Stimulated activated CD8-positive, alpha-beta memory T cell treated with anti-CD3 and anti-CD28 coated beads, Interleukin-15, amount 100 ng/mL, for 1 hour (primary cell): ENCODE results near the gene NECTIN1.

Experiments used
- DNase-seq: peaks from one replicate; pipeline ENCODE4 v3.0.0-alpha.2; 2020; ENCODE audit warnings: low read depth

The NECTIN1 gene

GRCh38 chr11:119729951-119730613 lies 1.1 kb upstream of the NECTIN1 start:
- DNase-seq, result no peak

DNA sequence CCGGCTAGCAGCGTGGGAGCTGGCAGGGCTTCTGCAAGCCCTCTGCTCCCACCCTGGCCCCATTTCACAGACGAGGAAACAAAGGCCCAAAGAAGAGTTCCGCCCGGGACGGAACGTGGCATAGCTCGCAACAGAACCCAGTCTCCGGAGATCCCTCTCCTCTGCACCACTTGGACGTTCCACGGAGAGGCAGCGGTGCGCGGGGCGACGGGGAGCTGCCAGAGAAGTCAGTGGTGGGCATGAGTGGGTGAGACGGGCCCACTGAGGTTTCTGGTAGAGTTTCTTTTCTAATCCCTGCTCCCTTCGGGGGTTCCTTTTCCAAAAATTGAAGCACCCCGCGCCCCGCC lies 554 bp upstream of the NECTIN1 start:
- DNase-seq, result no peak

GRCh38 chr11:119728211-119728626 lies 781 bp downstream of the NECTIN1 start:
- DNase-seq, result no peak

DNA sequence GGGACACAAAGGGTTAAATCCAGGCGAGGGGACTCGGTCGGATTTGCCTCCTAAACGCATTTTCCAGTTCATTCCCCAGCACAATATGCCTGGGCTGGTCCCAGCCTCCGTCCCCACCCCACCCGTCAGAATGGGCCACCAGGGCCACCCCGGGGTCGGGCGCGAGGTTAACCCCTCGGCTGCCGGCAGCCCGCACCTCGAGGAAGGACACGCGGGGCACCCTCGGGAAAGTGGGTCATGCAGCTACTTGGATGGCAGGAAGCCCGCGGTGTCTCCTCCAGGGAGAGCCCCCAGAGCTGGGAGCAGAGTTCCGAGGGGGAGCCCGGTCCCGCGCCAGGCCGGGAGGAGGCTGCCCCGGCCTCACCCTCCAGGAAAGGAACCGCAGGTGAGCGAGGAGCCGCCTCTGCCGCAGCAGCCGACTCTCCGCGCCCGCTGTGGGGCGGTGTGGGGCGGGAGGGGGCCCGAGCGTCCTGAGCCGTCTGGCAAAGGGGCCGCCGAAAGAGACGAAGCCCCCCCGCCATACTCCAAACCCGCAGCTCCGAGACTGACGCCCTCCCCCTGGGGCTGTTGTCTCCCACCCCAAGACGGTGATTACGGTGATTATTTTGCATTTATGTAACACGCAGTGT lies 1.4 kb downstream of the NECTIN1 start:
- no peak for DNase-seq

DNA sequence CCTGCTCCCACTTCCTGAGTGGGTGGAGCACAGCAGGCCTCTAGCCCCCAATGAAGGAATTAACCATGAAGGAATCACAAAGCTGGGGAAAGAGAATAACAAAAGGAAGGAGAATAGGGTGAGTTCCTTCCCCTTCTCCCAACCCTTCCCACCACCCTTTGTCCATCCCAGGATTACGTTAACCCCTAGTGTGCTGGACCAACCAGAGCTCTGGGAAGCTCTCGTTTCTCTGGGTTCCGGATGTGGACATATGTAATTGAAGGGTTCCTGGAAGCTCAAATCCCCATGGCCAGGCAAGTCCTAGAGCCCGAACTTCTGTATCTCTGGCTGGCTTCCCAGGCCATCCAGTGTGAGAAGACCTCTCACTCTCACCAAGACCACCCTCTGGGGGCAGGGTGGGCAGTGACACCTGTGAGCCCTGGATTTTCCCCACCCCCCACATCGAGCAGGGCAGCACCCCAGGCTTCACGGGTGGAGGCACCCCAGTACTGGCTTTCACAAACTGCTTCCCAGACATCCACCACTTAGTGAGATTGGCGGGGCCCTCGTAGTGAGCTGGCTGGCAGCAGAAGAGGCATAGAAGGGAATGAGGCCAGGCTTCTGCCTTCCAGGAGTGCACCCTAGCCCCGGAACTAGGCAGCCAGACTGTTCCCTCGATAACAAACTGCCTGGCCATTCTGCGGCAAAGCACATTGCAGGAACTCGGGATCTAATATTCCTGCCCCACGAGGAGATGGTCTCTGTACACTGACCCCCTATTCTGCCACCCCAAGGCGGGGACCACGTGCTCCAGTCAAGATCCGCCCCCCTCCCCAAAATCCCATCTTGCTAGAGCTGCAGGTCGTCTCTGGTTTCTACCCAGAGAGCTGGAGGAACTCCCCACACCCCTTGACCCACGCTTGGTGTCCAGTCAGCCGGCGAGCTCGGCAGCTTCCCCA lies 2.1 kb downstream of the NECTIN1 start:
- no peak for DNase-seq

GRCh38 chr11:119726150-119726553 lies 2.8 kb downstream of the NECTIN1 start:
- no peak for DNase-seq

DNA sequence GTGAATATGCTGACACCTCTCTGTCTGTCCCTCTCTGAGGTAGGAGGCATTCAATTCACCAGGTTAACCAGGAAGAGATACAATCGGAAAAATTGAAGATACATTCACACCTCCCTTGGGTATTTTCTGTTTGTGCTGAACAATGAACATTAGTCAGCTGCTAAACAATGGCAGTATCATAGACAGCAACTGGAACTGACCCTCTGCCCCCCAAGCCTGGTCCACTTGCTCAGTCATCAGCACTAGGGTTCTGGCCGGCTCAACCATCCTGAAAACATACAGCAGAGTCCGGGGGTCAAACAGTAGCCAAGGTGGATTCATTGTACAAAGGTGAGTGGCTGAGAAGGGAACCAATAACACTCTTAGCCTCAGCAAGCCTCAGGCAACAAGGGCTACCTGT lies 4.0 kb downstream of the NECTIN1 start:
- DNase-seq, result no peak

DNA sequence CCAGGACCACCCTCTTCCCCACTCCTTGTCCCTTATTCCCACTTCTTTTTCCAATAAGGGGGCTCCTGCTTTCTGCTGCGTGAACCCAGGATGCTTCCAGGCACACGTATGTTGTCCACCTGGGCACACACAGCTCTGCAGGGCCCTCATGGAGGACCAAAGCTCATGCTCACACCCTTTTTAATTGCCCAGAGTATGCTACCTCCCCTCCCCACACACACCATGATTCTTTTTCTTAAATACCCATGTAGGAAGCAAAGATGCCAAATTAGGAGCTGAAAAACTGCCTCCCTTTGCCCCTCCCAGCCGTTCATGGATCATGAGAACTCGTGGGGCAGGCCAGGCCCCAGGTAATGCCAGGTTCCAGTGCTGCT lies 5.1 kb downstream of the NECTIN1 start:
- DNase-seq, result no peak

DNA sequence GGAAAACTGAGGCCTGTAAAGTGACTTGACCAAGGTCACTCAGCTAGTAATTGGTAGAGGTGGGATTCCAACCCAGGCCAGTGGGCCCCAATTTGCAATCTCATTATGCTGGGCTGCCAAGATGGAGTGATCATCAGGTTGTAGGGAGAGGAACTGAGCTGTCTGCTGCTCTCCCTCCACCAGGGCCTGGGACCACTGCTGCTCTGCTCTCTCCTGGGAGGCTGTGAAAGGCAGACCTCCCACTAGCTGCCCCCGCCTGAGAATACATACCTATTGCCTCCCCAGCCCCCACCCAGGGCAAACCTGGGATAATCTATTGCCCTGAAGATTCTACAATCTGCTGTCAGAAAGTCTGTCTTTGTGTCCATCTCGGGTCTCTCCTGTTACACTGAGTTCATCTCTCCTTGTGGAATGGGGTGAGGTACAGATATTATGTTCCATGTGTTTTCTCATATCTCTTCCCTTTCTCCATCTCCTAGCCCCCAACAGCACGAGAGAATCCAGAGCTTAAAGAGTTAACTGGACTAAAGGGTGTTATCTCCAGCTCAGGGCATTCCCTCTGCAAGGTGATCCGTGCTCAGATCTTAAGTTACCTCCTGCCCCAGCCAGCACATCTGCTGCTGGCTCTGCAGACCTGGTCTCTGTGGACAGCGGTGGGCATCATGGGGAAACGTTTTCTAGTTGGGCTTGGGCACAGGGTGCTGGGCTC lies 5.6 kb downstream of the NECTIN1 start:
- DNase-seq, result no peak

GRCh38 chr11:119722281-119722794 lies 6.7 kb downstream of the NECTIN1 start:
- DNase-seq, result no peak

DNA sequence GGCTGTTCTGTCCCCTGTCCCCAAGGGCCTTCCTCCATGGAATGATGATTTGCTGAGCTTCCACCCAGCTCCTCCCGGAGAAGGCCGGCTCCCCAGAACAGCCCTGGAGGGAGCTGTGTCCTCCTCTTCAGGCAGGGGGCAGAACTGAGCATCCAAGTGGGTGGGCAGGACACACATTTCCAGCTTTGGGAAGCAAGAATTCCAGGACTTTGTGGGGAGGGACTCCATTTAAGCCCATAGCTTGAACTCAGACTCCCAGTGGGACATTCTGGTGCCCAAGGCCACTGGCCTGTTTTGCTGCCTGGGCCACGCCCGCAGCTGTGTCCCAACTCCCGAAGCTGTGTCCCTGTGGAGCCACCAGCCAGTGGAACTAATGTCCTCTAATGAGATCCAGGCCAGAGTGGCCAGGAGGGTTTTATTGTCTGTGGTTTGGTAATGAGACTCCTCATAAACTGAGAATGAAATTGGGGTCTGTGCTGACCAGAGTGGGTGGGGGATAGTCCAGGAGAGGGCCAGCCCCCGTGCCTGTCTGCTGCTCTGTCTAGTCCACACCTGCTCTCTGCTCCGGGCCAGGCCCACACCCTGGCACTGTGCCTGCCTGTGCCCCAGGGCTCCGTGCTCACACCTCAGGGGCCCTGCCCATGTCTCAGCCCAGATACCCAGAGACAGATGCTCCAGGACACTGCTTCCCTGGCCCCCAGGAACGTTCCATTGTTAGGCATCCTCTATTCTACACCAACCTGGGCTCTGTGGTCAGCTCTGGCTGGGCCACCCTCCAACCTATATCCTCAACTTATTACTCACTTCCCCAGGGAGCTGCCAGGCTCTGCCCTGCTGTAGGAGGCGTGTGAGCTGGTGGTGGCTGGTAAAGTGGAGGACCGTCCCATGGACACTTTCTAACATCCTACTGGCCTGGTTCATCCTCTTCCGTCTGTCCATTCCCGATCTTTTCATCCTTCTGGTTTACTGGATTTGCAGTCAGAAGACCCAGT lies 7.6 kb downstream of the NECTIN1 start:
- no peak for DNase-seq

GRCh38 chr11:119720311-119720913 lies 8.6 kb downstream of the NECTIN1 start:
- DNase-seq, result no peak

DNA sequence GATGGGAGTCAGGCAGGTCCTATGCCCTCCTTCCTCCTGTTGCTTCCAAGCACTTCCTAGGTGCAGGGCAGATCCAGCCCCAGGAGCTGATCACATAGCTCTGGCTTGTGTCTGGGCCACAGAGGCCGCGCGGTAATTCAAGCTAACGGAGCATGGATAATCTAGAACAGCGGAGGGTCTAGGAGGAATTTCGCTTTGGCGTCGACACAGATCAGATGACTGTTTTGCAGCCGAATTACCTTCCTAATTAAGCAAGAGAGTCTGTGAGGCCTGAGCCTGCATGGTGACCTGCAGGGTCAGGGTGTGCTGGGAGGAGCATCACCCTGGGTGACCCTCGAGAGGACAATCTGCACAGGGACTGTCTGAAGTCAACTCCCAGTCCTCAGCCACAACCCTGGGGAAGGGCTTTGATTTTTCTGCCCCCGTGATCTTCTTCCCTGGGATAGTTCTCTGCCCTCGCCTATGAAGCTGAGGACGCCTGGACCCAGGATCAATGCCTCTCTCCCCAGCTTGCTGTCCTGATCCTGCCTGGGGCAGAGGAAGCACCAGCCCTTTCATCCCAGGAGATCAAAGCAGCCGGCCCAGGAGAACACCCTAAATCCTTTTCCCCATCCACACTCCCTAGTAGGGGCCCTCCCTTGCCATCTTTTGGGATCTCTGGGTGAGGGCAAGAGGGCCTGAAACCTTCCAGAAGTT lies 11.0 kb downstream of the NECTIN1 start:
- no peak for DNase-seq

- no peak for DNase-seq
Observed at GRCh38 chr11:119716582-119717498, 12.2 kb downstream of the NECTIN1 start.

DNA sequence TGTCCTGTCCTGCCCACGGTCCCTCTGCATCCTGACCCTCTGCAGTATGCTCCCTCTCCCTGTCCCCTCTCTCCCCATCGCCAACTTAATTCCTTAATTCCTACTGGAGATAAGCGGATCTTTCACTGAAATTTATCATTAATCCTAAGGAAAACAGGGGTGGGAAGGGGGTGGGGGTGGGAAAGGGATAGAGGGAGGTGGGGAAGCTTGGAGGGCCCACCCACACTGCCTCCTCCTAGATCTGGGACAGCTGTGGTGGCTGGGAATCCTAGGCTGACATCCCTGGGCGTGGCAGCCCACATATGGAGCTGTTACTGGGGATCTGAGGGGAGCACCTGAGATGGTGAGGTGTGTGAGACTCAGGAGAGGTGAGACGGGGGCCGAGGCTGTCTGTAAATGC lies 14.4 kb downstream of the NECTIN1 start:
- no peak for DNase-seq

GRCh38 chr11:119714189-119714588 lies 14.8 kb downstream of the NECTIN1 start:
- no peak for DNase-seq

- DNase-seq, result no peak
Observed at GRCh38 chr11:119713359-119714040, 15.5 kb downstream of the NECTIN1 start.
